Measurements from ENCODE around the gene MATR3.

MATR3 gene

GRCh38 chr5:139287890-139288635, 5.5 kb upstream of the MATR3 start:
- in situ Hi-C loops (cut with HindIII; ENCODE audit: low sequenced_read_pairs): no loop called here

GRCh38 chr5:139291051-139291450, 2.5 kb upstream of the MATR3 start:
- TF ChIP-seq CTCF (IDR thresholded peaks at IDR 0.05; ENCODE audit: low read depth, low read length, missing control alignments): no peak
- DNase-seq (ENCODE audit: low read depth): no peak
- H3K4me3 ChIP-seq (ENCODE audit: low read depth, low read length): no peak overlapping the region
- in situ Hi-C loops (cut with HindIII; ENCODE audit: low sequenced_read_pairs): no loop called here

More at GRCh38 chr5:139287890-139288635, 5.5 kb upstream of the MATR3 start:
- H3K4me3 ChIP-seq (ENCODE audit: low read depth, low read length): no peak overlapping the region
- no peak for DNase-seq (ENCODE audit: low read depth)
- TF ChIP-seq CTCF (IDR thresholded peaks at IDR 0.05; ENCODE audit: low read depth, low read length, missing control alignments): no peak

GRCh38 chr5:139293202-139293506, 386 bp upstream of the MATR3 start:
- TF ChIP-seq CTCF (IDR thresholded peaks at IDR 0.05; ENCODE audit: low read depth, low read length, missing control alignments): no peak
- no peak for DNase-seq (ENCODE audit: low read depth)
- in situ Hi-C loops (cut with HindIII; ENCODE audit: low sequenced_read_pairs): no loop called here
- H3K4me3 ChIP-seq (ENCODE audit: low read depth, low read length): peak overlapping the region; percentile 85

GRCh38 chr5:139294374-139295165, 1.0 kb downstream of the MATR3 start:
- peak overlapping the region; percentile 85 for H3K4me3 ChIP-seq (ENCODE audit: low read depth, low read length)
- in situ Hi-C loops (cut with HindIII; ENCODE audit: low sequenced_read_pairs): no loop called here
- peak; percentile 49 for TF ChIP-seq CTCF (IDR thresholded peaks at IDR 0.05; ENCODE audit: low read depth, low read length, missing control alignments)
- DNase-seq (ENCODE audit: low read depth): peak; percentile 63

- no peak for DNase-seq (ENCODE audit: low read depth)
- no peak for TF ChIP-seq CTCF (IDR thresholded peaks at IDR 0.05; ENCODE audit: low read depth, low read length, missing control alignments)
- in situ Hi-C loops (cut with HindIII; ENCODE audit: low sequenced_read_pairs): no loop called here
- peak overlapping the region; percentile 85 for H3K4me3 ChIP-seq (ENCODE audit: low read depth, low read length)
Measured at GRCh38 chr5:139295346-139296057, 2.0 kb downstream of the MATR3 start.

- TF ChIP-seq CTCF (IDR thresholded peaks at IDR 0.05; ENCODE audit: low read depth, low read length, missing control alignments): no peak
- no peak for DNase-seq (ENCODE audit: low read depth)
- in situ Hi-C loops (cut with HindIII; ENCODE audit: low sequenced_read_pairs): no loop called here
- no peak overlapping the region for H3K4me3 ChIP-seq (ENCODE audit: low read depth, low read length)
Measured at GRCh38 chr5:139296198-139296597, 2.7 kb downstream of the MATR3 start.

All from astrocyte of the cerebellum (primary cell).